ENCODE results near the gene KRTAP5-9.

KRTAP5-9 gene, protein sequence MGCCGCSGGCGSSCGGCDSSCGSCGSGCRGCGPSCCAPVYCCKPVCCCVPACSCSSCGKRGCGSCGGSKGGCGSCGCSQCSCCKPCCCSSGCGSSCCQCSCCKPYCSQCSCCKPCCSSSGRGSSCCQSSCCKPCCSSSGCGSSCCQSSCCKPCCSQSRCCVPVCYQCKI

DNA sequence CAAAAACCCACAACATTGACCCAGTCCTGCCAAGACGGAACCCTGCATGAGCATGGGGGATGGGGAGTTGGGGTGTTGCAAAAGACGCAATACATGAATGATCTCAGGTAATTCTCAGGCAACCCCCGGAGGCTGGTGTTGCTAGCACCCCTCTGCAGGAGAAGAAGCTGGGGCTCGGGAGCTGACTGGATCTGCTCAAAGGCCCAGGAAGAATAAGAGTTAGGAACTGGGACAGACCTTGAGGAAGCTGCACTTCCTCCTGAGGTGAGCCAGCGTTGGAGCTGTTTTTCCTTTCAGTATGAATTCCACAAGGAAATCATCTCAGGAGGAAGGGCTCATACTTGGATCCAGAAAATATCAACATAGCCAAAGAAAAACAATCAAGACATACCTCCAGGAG lies at the start of gene KRTAP5-9:
Gene KRTAP5-9, plus strand, starts transcription at position 301 of the 400 bp plus-strand sequence. CDS start 238 bp downstream, outside the sequence.
- no peaks in the 10 kb centered on the region for H3K27me3 ChIP-seq (ENCODE audit: low read length)
- no peaks in the 10 kb centered on the region for H3K79me2 ChIP-seq (ENCODE audit: insufficient read depth, low read length)
- TF ChIP-seq, protein P1, sequence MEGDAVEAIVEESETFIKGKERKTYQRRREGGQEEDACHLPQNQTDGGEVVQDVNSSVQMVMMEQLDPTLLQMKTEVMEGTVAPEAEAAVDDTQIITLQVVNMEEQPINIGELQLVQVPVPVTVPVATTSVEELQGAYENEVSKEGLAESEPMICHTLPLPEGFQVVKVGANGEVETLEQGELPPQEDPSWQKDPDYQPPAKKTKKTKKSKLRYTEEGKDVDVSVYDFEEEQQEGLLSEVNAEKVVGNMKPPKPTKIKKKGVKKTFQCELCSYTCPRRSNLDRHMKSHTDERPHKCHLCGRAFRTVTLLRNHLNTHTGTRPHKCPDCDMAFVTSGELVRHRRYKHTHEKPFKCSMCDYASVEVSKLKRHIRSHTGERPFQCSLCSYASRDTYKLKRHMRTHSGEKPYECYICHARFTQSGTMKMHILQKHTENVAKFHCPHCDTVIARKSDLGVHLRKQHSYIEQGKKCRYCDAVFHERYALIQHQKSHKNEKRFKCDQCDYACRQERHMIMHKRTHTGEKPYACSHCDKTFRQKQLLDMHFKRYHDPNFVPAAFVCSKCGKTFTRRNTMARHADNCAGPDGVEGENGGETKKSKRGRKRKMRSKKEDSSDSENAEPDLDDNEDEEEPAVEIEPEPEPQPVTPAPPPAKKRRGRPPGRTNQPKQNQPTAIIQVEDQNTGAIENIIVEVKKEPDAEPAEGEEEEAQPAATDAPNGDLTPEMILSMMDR (IDR thresholded peaks at IDR 0.05; ENCODE audit: insufficient read depth, low read length, poor library complexity, severe bottlenecking): no peak
- no peak within 1 kb of the TSS for H2AFZ ChIP-seq (ENCODE audit: low read depth, low read length, severe bottlenecking)
- H3K9ac ChIP-seq (ENCODE audit: low read length): no peak within 1 kb of the TSS
- no peak within 1 kb of the TSS for H3K4me2 ChIP-seq (ENCODE audit: low read depth, low read length, poor library complexity, severe bottlenecking)
- H3F3A ChIP-seq (ENCODE audit: insufficient read depth): no peaks in the 10 kb centered on the region
- no peak within 1 kb of the TSS for H3K27ac ChIP-seq (ENCODE audit: low read depth, low read length)
- no peaks in the 10 kb centered on the region for H4K20me1 ChIP-seq (ENCODE audit: low read depth, low read length)
- H3K9me2 ChIP-seq (replicated peaks; ENCODE audit: insufficient read depth, low read length): no peaks in the 10 kb centered on the region
- no peaks in the 10 kb centered on the region for H3K36me3 ChIP-seq (ENCODE audit: low read length)
- no peaks in the 10 kb centered on the region for H3K9me3 ChIP-seq (ENCODE audit: insufficient read depth, low read length)
- no peak within 1 kb of the TSS for H3K4me3 ChIP-seq (ENCODE audit: insufficient read depth, low read length, poor library complexity, severe bottlenecking)

DNA sequence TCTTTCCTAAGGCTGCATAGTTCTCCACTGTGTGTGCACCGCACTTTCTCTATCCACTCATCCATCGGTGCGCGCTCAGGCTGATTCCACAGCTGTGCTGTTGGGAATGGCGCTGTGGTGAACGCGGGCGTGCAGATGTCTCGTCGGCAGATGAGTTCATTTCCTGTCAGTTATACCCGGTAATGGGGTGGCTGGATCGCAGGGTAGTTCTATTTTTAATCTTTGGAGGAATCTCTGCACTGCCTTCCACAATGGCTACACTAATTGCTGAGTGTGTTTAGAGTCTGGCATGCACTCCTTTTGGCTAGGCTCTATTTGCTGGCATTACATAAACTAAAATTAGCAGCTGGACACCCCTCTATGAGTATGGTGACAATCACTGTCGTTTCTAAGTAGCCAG lies 49.1 kb upstream of the KRTAP5-9 start:
- H4K20me1 ChIP-seq (ENCODE audit: low read depth, low read length): no peaks in the 10 kb centered on the region
- no peak overlapping the region for H3K4me2 ChIP-seq (ENCODE audit: low read depth, low read length, poor library complexity, severe bottlenecking)
- no peaks in the 10 kb centered on the region for H3K27me3 ChIP-seq (ENCODE audit: low read length)
- no peaks in the 10 kb centered on the region for H3K79me2 ChIP-seq (ENCODE audit: insufficient read depth, low read length)
- no peaks in the 10 kb centered on the region; the same call in 1 of the 2 replicates for H3K36me3 ChIP-seq (ENCODE audit: low read length)
- TF ChIP-seq, protein P1 (IDR thresholded peaks at IDR 0.05; ENCODE audit: insufficient read depth, low read length, poor library complexity, severe bottlenecking): no peak
- no peak for TF ChIP-seq EZH2phosphoT487 (conservative IDR thresholded peaks at IDR 0.05; ENCODE audit: low read length)
- no peak overlapping the region for H3K9ac ChIP-seq (ENCODE audit: low read length)
- H3K4me3 ChIP-seq (ENCODE audit: insufficient read depth, low read length, poor library complexity, severe bottlenecking): no peak overlapping the region
- no peaks in the 10 kb centered on the region for H3F3A ChIP-seq (ENCODE audit: insufficient read depth)
- no peaks in the 10 kb centered on the region for H3K9me2 ChIP-seq (replicated peaks; ENCODE audit: insufficient read depth, low read length)
- H3K27ac ChIP-seq (ENCODE audit: low read depth, low read length): no peak overlapping the region
- H3K9me3 ChIP-seq (ENCODE audit: insufficient read depth, low read length): no peaks in the 10 kb centered on the region
- no peak overlapping the region for H2AFZ ChIP-seq (ENCODE audit: low read depth, low read length, severe bottlenecking)

DNA sequence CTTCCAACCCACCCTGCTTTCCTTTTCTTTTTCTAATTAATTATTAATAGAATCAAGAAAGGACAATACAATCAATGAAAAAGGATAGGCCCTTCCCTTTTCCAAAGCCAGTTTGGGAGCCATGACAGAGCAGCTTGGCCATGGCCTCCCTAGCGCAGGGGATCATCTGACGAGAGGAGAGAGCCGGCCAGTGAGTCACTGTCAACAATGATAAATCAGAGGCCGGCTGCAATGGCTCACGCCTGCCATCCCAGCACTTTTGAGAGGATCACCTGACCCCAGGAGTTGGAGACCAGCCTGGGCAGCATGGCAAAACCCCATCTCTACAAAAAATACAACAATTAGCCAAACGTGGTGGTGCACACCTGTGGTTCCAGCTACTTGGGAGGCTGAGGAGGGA lies 48.7 kb upstream of the KRTAP5-9 start:
- TF ChIP-seq, protein P1 (IDR thresholded peaks at IDR 0.05; ENCODE audit: insufficient read depth, low read length, poor library complexity, severe bottlenecking): no peak
- TF ChIP-seq EZH2phosphoT487 (conservative IDR thresholded peaks at IDR 0.05; ENCODE audit: low read length): no peak
- Histone ChIP-seq H3K4me3 (ENCODE audit: insufficient read depth, low read length, poor library complexity, severe bottlenecking) (no peak overlapping the region), H3K4me2 (ENCODE audit: low read depth, low read length, poor library complexity, severe bottlenecking) (no peak overlapping the region), H3F3A (ENCODE audit: insufficient read depth) (no peaks in the 10 kb centered on the region), H3K9ac (ENCODE audit: low read length) (no peak overlapping the region), H3K9me3 (ENCODE audit: insufficient read depth, low read length) (no peaks in the 10 kb centered on the region), H4K20me1 (ENCODE audit: low read depth, low read length) (no peaks in the 10 kb centered on the region), H3K27me3 (ENCODE audit: low read length) (no peaks in the 10 kb centered on the region), H2AFZ (ENCODE audit: low read depth, low read length, severe bottlenecking) (no peak overlapping the region), H3K36me3 (ENCODE audit: low read length) (no peaks in the 10 kb centered on the region; the same call in 1 of the 2 replicates), H3K79me2 (ENCODE audit: insufficient read depth, low read length) (no peaks in the 10 kb centered on the region), H3K27ac (ENCODE audit: low read depth, low read length) (no peak overlapping the region), H3K9me2 (replicated peaks; ENCODE audit: insufficient read depth, low read length) (no peaks in the 10 kb centered on the region)
